ENCODE data around the gene RAD51B.

Gene RAD51B

DNA sequence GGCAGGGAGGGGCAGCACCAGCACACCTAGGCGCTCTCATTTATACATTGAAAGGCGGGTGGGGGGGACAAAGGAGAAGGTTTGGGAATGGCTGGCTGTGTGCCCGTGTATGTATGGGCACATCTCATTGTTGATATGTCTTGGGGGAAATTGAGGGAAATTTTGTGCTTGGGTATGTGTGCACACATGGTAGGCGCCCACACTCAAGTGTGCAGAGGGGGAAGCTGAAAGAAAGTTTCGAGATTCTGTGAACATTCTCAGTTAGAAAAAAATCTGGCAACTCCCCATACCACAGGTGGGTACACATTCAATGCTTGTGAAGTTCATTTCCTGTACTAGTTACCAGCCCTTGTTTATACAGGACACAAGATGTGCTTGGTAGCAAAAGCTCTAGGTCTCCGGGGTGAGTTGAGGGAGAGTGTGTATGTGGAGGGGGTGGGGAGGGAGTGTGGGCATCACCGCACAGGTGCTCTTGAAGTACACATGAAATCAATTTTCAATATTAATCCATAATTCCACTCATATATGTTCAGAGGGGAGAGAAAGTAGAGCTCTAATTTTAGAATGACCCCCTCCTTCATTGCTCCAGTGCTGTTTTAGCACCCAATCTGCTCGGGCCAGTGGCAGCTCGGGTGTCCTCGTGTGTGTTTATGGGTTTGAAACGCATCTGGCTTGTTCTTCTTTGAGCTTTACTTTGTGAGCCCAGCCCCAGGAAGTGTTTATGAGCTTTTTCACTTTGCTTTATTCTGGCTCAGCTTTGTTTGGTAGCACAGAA, 687.3 kb downstream of the RAD51B start:
- peak; percentile 55 for DNase-seq

DNA sequence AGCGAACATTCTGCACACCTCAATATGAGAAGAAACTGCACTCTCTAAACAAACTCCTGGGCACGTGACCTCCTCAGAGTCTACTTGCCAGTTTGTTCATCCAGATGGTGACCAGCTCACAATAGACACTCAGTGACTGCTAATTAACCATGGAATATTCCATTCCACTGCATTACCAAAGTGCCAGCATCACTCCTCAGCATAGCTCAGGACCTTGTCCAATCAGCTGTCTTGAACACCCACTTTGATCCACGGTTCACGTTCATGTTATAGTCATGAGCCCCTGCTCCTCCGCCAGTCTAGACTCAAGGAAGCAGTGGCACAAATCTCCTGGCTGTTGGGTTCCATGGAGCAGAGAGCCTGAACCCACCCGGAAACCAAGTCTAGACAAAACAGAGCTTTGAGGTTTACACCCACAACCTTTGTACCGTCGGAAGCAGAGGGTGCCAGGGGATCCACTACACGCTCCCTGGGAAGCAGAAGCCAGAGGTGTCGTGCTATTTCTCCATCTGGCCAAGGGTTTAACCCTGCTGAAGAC, 688.0 kb downstream of the RAD51B start:
- peak; percentile 55 for DNase-seq

DNA sequence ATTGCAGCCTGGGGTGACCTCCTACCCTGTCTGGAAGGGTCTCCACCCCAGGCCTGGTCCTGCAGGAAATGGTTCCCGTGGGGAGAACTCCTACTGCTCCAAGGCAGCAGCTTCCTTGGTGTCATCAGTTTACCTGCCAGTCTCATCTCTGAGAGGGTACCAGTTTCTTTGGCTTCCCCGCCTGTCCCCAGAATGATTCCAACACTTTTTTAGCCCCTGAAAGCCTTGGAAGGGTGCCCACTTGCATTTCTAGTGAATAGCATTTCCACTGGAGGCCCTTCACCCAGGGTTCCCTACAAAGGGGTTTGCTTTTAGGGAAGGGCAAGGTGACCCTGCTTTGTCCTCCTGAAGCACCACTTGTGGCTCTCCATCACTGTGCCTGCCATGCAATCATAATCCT, 689.0 kb downstream of the RAD51B start:
- no peak for DNase-seq

DNA sequence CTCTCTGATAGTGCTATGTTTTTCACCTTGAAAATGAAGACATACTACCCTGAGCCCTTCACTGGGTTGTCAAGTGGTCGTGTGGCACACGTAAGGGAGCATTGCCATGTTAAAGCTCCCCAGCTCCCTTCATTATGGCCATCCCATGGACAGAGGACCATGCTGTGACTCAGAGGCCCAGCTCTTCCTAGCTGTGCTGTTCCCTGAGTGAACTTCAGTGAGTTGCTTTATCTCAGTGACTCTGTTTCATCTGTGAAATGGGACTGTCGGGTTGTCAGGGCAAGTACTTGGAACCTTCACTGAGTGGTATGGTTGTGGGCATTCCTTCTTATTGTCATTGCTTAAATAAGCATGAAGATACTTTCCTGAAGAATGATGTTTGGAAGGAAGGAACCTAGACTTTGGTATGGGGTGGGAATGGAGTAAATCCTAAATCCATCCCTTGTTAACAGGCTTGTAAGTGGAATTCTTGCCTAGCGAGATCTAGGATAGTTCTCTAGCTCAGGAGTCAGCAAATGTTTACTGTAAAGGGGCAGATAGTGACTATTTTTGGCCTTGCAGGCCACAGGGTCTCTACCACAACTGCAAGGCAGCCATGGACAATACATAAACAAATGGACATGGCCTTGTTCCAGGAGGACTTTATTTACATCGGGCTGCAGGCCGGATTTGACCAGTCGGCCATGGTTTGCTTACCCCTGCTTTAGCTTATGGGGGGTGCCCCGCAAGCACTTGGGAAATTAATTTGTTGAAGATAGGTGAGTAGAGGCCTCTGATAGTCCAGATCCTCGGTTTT, 689.8 kb downstream of the RAD51B start:
- no peak for DNase-seq

DNA sequence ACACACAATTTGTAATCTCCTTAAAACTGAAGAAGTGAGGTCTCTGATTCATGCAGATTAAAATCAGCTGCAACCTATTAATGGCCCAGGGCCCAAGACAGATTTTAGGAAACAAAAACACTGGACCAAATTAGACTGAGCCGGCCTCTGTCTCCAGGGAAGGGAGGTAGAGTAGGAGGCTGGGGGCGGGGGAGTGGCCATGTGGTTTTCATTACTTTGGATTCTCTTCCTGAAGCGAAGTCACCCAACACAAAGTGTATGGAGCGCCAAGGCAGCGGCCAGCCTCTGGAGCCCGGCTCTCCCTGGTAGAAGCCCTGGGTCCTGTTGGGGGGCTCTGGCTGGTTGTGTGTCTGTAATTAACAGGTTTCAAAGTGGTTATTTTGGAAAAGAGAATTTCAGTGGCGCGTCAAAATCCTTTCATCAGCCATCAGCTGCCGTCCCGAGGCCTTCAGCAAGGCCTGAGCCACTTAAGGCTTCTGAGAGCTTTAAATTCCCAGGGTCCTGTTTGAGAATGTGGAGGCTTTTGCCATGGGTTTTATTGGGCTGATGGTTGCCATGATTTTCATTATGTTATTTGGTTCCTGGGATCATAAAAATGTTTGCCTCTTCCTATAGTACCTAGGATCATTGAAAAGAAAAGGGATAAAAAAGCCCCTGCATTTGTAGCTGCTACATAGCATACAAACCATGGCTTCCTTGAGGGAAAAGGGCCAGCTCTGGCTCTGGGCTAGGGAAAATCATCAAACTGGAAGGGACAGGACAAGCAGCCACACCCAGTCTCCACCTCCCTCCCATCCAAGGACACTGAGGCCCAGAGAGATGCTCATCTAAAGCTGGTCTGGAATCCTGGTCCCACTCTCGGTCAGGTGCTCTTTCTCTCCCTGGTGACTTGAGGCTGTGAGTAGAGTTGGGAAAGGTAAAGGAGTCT, 690.9 kb downstream of the RAD51B start:
- no peak for DNase-seq

DNA sequence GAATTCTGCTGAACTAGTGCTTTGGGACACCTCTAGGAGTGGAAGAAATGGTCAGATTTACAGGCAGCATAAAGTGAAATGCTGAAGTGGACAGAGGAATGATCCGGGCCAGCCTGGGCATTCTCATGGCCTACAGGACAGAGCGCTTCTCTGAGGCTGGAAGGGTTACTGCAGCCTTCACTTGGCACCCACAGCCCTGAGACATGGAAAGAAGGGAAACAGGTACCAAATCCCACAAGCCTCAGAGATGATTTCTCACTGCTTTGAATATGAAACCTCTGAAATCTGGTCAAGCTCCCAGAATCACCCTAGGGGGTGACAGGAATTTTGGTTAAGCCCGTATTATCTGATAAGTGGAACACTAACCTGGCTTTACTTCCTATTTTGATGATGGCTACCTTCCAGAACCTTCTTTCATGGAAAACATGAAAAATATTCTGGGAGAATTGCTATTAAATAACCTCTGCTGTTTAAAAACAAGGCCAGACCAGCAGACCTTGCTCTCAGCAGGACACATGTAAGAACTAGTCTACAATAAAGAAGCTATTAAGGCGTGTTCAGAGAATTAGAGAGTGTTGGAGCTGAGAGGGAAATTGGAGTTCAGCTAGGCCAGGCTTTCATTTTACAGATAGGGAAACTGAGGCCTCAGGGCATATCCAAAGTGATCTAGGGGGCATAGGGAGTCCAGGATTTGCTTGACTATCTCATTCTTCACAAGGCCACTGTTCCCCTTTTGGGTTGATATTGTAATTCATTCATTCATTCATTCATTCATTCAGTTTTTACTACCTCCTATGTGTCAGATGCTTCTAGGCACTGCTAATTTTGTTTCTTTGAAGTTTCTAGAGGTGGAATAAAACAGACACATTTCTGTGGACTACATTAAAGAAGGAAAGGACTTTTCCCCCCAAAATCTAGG, 691.8 kb downstream of the RAD51B start:
- DNase-seq = no peak

DNA sequence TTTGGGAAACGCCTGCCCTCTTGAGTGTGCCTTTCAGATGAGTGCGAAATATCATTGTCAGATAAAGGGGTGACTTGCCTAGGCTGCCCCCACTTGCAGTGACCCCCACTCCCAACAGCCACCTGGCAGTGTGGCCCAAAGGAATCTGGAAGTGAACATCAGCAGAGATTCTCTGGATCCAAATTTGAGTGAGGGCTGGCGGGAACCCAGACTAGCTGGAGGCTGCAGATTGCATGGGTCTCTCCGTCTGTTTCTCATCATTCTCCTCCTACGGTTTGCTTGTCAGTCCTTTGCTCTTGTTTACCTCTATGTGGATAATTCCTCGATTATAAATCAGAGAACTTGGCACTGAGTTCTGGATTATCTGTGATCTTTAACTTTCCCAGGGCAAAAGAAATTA, 692.5 kb downstream of the RAD51B start:
- no peak for DNase-seq

DNA sequence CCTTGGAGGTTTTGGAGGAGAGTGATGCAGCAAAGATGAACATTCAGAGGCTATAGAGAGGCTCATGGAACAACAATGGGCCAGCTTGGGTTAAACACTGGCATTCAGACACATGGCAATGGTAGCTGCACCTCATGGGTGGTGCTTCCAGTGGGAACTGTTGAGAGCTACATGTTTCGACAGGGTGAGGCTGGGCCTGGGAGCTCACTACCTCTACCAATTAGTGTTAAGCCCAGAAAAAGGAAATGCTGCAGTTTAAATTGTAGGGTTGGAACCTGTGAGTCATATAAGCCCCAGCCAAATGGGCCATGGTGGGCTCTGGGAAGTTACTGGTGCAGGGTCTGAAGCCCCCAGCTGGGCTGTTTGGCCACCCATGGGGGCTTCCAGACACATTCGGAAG, 693.6 kb downstream of the RAD51B start:
- no peak for DNase-seq

DNA sequence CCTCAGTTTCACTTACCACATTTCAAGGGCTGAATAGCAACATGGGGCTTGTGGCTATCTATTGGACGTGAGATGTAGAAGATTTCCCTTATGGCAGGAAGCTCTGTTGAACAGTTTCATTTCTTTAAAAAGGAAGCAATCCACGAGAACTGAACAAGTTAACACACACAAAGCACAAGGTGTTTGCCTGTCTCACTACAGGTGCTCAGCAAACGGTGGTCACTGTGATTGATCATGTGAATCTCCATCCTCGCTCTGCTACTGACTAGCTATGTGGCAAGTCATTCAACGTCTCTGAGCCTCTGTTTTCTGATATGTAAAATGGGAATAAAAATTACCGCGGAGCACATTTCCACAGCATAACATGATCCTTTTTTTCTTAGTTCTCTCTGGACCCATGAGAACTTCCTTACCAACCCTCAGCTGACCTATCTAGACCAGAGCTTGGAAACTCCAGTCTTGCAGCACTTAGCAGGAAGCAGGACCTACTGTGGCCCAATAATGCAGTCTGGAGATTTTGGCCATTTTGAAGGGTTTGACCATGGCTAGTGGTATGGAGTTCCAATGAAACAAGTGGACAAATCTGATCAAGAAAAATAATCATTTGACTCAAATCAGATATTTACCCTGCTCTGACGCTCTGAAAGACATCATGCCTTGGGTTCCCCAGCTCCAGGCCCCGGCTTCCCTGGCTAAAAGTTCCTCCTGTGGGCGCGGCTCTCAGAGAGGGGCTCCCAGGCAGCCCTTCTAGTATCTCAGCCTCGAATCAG, 694.4 kb downstream of the RAD51B start:
- no peak for DNase-seq

DNA sequence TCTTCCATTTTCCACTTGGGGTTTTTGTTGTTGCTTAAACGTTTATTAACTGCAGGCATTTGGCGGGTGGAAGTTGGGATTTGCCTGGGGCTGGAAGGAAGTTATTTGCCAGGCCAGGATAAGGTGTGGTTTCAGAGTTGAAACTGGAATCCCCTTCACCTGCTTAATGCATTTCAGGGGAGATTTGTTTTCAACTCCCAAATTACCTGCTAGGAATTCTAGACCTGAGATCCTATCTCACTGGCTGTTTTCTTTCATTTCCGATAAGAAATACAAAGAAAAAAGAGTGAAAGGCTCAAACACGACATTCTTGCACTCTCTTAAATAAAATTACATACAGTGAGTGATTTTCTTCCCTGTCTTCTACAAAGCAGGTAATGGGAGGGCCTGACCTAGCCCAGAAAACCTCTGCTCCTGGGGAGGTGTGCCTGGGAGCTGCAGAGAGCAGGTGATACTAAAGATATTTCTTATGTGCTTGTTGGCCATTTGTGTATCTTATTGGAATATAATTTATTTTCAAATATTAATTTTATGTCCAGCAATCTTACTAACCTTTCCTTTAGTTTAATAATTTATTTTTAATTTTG, 695.1 kb downstream of the RAD51B start:
- no peak for DNase-seq

DNA sequence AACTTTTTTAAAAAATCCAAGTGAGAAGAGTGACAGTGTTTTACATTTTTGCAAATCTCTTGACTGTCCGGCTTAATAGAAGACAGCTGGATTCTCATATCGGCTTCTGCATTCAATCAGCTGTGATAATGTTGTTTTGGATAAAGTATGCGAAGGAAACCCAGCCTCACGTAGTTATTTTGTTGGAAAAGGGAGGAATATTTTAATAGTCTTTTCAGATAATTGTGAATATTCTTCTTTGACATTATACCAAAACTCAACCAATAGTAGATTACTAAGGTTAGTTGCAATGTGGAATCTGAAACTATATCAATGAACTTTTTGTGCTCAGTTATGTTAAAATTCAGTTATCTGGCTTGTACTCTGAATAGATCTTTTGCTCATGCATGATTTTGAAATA, 696.8 kb downstream of the RAD51B start:
- DNase-seq = no peak

DNA sequence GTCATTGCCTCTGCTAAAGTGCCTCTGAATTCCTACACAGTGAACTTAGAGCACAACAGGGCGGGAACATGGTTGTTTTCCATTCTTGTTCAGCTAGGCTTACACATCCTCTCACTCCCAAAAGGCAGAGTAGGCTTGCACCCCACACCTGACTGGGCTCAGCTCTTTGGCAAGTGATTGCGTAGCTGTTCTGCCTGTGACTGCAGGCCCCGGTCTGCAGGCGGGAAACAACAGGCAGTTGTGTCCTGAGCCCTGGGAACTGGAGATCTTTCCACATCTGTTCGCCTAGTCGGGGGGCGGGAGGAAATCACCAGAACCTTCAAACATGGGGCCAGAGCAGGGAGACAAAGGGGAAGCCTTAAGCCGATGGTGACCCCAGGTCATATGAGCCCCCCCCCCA, 698.6 kb downstream of the RAD51B start:
- no peak for DNase-seq

DNA sequence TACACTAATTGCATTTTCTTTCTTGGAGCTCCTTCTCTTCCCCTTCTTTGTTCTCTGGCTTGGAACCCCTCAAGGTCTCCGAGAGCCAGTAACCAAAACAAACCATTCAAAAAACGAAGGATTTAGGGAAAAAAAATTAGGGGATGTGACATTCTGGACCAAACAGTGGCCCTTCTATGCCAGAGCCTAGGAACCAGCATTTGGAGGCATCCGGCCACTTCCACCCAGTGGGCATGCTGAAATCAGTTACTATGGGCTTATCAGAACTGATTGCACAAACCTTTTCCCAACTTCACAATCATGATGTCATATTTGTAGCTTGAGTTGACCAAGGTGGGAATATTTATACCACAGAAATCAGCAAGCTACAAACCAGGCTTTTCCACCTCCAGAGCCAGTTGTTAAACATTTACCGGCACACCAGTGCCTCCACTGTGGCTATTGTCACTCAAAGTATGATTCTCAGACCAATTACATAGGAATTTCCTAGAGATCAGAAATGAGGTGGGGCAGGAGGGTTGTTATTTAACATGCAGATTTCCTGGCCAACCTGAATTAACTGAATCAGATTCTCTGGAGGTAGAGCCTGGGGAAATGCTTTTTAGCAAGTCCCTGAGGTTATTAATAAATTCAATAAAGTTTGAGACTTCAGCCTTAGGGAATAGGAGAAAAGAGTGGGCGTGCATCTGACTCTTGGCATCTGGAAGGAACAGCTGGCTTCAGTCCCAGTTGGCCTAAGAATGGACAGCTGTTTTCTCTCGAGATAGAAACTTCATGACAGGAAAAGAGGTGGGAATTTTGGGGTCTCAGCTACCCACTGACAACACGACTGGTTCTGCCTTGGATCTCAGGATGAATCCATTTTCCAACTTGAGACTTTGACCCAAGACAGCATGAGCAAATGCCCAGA, 699.4 kb downstream of the RAD51B start:
- no peak for DNase-seq

DNA sequence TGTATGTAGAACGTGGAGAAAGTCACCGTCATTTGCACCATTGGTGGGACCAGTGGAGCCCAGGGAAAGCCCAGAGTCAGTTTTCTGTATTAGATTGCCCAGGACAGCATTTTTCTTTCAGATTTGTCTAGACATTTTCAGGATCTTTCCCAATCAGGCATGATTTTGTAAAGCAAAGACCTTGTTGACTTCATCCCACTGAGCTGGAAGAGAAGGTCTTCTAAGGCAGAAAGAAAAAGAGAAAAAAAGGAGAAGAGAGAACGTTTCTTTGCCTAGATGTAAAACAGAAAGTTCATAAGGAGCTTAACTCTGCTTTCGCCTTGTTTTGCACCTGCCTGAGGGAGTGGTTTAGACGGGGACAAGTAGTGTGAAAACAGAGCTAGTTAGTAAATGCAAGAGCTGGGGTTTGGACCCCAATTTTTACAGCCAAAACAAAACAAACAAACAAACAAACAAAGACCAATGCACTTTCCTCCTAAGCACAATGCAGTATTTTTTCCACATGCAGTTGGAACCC, 700.1 kb downstream of the RAD51B start:
- DNase-seq = no peak

DNA sequence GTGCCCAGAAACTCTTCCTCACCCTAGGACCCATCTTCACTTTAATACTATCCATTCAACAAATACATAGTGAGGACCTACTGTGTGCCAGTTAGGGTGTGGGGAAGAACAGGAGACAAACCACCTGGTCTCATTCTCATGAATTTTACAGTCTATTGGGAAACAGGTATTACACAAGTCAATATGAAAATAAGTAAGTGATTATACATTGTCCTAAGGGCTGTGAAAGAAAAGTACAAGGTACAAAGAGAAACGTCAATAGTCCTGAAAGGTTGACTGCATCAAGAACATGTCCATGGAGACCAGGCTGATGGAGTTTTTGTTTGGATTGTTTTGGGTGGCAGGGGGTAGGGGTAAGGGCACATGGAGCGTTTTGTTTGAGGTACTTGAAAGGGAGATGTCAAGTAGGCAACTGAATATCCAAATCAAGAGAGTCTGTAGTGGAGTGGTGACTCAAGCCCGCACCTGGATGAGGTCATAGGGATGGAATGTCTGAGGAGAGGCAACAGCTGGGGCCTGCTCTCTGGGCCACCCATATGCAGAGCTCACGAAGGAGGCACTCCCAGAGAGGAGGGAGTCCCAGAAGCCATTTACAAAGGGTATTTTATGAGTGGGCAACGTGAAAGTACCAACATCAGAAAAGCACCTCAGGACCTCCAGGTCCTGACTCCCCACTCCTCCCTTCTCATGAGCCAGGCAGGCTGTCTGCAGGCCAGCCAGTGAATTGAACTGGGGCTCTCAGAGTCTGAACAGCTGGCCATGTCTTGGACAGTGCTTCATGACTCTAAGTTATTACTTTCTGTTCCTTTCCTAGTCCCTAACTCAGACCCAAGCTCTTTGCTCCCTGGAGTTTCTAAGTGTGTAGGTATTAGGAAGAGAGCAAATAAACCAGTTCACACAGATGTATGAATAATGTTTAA, 701.3 kb downstream of the RAD51B start:
- DNase-seq = no peak

DNA sequence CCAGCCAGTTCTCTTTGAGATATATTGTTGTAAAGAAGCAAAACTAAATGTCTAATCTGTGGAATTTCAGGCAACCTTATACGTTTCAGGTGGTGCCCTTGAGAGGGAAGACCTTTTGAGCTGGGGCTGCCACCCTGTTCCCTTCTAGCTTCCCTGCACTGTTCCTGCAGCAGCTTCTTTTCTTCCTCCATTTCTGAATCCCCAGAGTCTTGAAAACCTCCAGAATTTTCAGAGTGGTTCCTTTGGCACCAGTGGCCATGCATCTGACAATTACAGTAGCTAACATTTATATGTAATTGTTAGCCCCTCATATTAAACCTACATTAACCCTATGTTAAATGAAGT, 702.0 kb downstream of the RAD51B start:
- DNase-seq = no peak

DNA sequence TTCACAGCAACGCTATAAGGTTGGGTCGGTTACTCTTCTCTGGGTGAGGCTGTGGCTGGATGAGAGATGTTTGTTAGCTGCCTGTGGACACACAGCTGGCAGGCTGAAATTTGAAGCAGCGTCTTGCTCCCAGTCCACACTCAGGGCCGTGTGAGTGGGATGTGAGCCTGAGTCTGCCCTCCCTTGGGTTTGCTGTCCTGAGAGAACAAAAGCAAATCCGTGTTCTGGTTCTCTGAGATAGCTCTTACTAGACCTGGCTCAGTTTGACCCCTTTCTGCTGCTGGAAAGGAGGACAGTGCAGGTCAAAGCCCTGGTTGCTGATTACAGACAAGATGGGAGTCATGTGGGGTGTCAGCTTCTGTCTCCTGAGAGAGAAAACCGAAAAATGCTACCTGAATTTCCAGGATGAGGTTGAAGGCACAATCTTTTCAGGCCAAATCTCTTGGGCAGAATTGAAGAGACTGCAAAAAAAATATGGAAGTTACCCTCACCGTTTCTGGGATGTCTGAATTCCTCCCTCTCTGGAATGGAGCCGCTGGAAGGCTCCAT, 702.5 kb downstream of the RAD51B start:
- no peak for DNase-seq

Data from CD4-positive, alpha-beta T cell treated with Interleukin-21 for 1 hour (primary cell).